CD1c-positive myeloid dendritic cell (primary cell): Measurements from ENCODE around the gene CAPZA2.
"Not testable (repeated sequence)": the region's sequence is repeated elsewhere in the genome, so short reads cannot be mapped to it uniquely, and the experiment has no call there.

Experiments
- DNase-seq: peaks from one replicate; pipeline ENCODE4 v3.0.0-alpha.2; 2016; ENCODE audit errors: extremely low spot score

The CAPZA2 gene

GRCh38 chr7:116920359-116920758, 58.0 kb downstream of the CAPZA2 start:
- no peak for DNase-seq

GRCh38 chr7:116922545-116922944, 60.2 kb downstream of the CAPZA2 start:
- DNase-seq: no peak

GRCh38 chr7:116924741-116925140, 62.4 kb downstream of the CAPZA2 start:
- DNase-seq: no peak

- DNase-seq: no peak
These were observed 66.6 kb downstream of the CAPZA2 start for GRCh38 chr7:116929021-116929420.

GRCh38 chr7:116929914-116930913, 67.8 kb downstream of the CAPZA2 start:
- peak; percentile 86 for DNase-seq

- DNase-seq: no peak
These were observed 70.2 kb downstream of the CAPZA2 start for GRCh38 chr7:116932566-116932965.

- no peak for DNase-seq
These were observed 71.1 kb downstream of the CAPZA2 start for GRCh38 chr7:116933465-116933864.

- DNase-seq: no peak
These were observed 72.2 kb downstream of the CAPZA2 start for GRCh38 chr7:116934580-116934979.

GRCh38 chr7:116936844-116937243, 74.5 kb downstream of the CAPZA2 start:
- not testable (repeated sequence) for DNase-seq

- DNase-seq: no peak
These were observed 76.3 kb downstream of the CAPZA2 start for GRCh38 chr7:116938678-116939077.

- DNase-seq: no peak
These were observed 78.4 kb downstream of the CAPZA2 start for GRCh38 chr7:116940689-116941370.

- no peak for DNase-seq
These were observed 80.1 kb downstream of the CAPZA2 start for GRCh38 chr7:116942504-116942903.

- DNase-seq: no peak
These were observed 86.5 kb downstream of the CAPZA2 start for GRCh38 chr7:116948934-116949333.

GRCh38 chr7:116949941-116950801, 87.8 kb downstream of the CAPZA2 start:
- DNase-seq: no peak

GRCh38 chr7:116950889-116951351, 88.5 kb downstream of the CAPZA2 start:
- DNase-seq: no peak

GRCh38 chr7:116951366-116952292, 89.2 kb downstream of the CAPZA2 start:
- no peak for DNase-seq

GRCh38 chr7:116952635-116953371, 90.4 kb downstream of the CAPZA2 start:
- no peak for DNase-seq

- peak; percentile 77 for DNase-seq
These were observed 91.1 kb downstream of the CAPZA2 start, which contains the start of gene ST7 for GRCh38 chr7:116953372-116953905. Gene ST7, plus strand, starts transcription at chr7:116953501. Its CDS starts 40 bp downstream, at chr7:116953541.
